ENCODE measurements around the gene LRRTM1. TPM values are rescaled to one million over a fixed set of nuclear protein-coding genes. Genes with fewer than 3 reads are reported as not detected.

Gene LRRTM1
- polyA plus RNA-seq, 1 experiment: not detected

GRCh38 chr2:80255918-80256781 is 48.4 kb downstream of the LRRTM1 start:
- no peaks in the 10 kb centered on the region for H3K27me3 ChIP-seq (ENCODE audit: control insufficient read depth, insufficient read depth, low read length)
- no peak for DNase-seq (ENCODE audit: low read depth, low spot score)
- CTCF ChIA-PET: interaction anchor here (0.7 to 1.5 kb wide), 5 partner anchors 17 to 247 kb away, joined by 3 to 12 read pairs (median 8); no protein-coding TSS in a partner anchor
- no peak overlapping the region for H3K4me3 ChIP-seq (ENCODE audit: low read depth, low read length)
- POLR2A ChIA-PET: no interaction called here
- H3K9me3 ChIP-seq (ENCODE audit: control insufficient read depth, insufficient read depth, low read length): no peaks in the 10 kb centered on the region
- TF ChIP-seq CTCF (IDR thresholded peaks at IDR 0.05; ENCODE audit: low read depth, low read length): peak; percentile 52
- no peak overlapping the region for H3K27ac ChIP-seq (ENCODE audit: low read depth, low read length)

- POLR2A ChIA-PET: no interaction called here
- no peak overlapping the region for H3K4me3 ChIP-seq (ENCODE audit: low read depth, low read length)
- TF ChIP-seq CTCF (IDR thresholded peaks at IDR 0.05; ENCODE audit: low read depth, low read length): no peak
- H3K27me3 ChIP-seq (ENCODE audit: control insufficient read depth, insufficient read depth, low read length): no peaks in the 10 kb centered on the region
- CTCF ChIA-PET: interaction anchor here (0.9 to 1.2 kb wide), 2 partner anchors 11 to 13 kb away, joined by 3 to 6 read pairs; no protein-coding TSS in a partner anchor
- H3K9me3 ChIP-seq (ENCODE audit: control insufficient read depth, insufficient read depth, low read length): no peaks in the 10 kb centered on the region
- H3K27ac ChIP-seq (ENCODE audit: low read depth, low read length): no peak overlapping the region
- DNase-seq (ENCODE audit: low read depth, low spot score): no peak
Observed at GRCh38 chr2:80252294-80252986, 52.1 kb downstream of the LRRTM1 start.

Measured in AG04450 (cell line).